ENCODE data around the gene OLFM1. TPM values are rescaled to one million over a fixed set of nuclear protein-coding genes. Genes with fewer than 3 reads are reported as not detected.

Gene OLFM1
- total and polyA plus RNA-seq, 2 donors from 2014 or later, result 2.9 to 33.7 TPM

GRCh38 chr9:135127718-135128670 lies 40.5 kb downstream of the OLFM1 start:
- H3K4me3 ChIP-seq (ENCODE audit: low read length in 3 of 3), result no peak overlapping the region
- H3K27me3 ChIP-seq (ENCODE audit: control insufficient read depth, insufficient read depth, low read length), result no peaks in the 10 kb centered on the region
- no peaks in the 10 kb centered on the region for H3K4me1 ChIP-seq (ENCODE audit: control insufficient read depth in 2 of 3, insufficient read depth in 2 of 3, low read depth in 1 of 3, low read length in 3 of 3)
- intact Hi-C loops (cut with DNase I), result no loop called here
- H3K9me3 ChIP-seq (ENCODE audit: control insufficient read depth in 2 of 3, insufficient read depth in 1 of 3, low read length in 3 of 3), result no peaks in the 10 kb centered on the region
- TF ChIP-seq, protein P1, sequence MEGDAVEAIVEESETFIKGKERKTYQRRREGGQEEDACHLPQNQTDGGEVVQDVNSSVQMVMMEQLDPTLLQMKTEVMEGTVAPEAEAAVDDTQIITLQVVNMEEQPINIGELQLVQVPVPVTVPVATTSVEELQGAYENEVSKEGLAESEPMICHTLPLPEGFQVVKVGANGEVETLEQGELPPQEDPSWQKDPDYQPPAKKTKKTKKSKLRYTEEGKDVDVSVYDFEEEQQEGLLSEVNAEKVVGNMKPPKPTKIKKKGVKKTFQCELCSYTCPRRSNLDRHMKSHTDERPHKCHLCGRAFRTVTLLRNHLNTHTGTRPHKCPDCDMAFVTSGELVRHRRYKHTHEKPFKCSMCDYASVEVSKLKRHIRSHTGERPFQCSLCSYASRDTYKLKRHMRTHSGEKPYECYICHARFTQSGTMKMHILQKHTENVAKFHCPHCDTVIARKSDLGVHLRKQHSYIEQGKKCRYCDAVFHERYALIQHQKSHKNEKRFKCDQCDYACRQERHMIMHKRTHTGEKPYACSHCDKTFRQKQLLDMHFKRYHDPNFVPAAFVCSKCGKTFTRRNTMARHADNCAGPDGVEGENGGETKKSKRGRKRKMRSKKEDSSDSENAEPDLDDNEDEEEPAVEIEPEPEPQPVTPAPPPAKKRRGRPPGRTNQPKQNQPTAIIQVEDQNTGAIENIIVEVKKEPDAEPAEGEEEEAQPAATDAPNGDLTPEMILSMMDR (IDR thresholded peaks at IDR 0.05; ENCODE audit: borderline replicate concordance, extremely low read depth, insufficient read depth), result no peak
- H3K27ac ChIP-seq (ENCODE audit: low read depth in 2 of 2, low read length in 2 of 2), result no peak overlapping the region
- peak in 3 of 5 donors; percentile 48 to 66 (median 60) for DNase-seq
- no peaks in the 10 kb centered on the region for H3K36me3 ChIP-seq (ENCODE audit: control insufficient read depth in 2 of 3, insufficient read depth in 3 of 3, low read length in 3 of 3)
- no peak for FAIRE-seq
- H3K9ac ChIP-seq (ENCODE audit: low read length in 3 of 3), result no peak overlapping the region

GRCh38 chr9:135129137-135129695 lies 41.7 kb downstream of the OLFM1 start:
- H3K4me1 ChIP-seq (ENCODE audit: control insufficient read depth in 2 of 3, insufficient read depth in 2 of 3, low read depth in 1 of 3, low read length in 3 of 3), result no peaks in the 10 kb centered on the region
- intact Hi-C loops (cut with DNase I), result no loop called here
- H3K4me3 ChIP-seq (ENCODE audit: low read length in 3 of 3), result no peak overlapping the region
- H3K36me3 ChIP-seq (ENCODE audit: control insufficient read depth in 2 of 3, insufficient read depth in 3 of 3, low read length in 3 of 3), result no peaks in the 10 kb centered on the region
- H3K9ac ChIP-seq (ENCODE audit: low read length in 3 of 3), result no peak overlapping the region
- TF ChIP-seq, protein P1 (IDR thresholded peaks at IDR 0.05; ENCODE audit: borderline replicate concordance, extremely low read depth, insufficient read depth), result no peak
- no peaks in the 10 kb centered on the region for H3K27me3 ChIP-seq (ENCODE audit: control insufficient read depth, insufficient read depth, low read length)
- H3K9me3 ChIP-seq (ENCODE audit: control insufficient read depth in 2 of 3, insufficient read depth in 1 of 3, low read length in 3 of 3), result no peaks in the 10 kb centered on the region
- no peak overlapping the region for H3K27ac ChIP-seq (ENCODE audit: low read depth in 2 of 2, low read length in 2 of 2)
- DNase-seq, result no peak
- FAIRE-seq, result no peak

GRCh38 chr9:135130207-135130976 lies 42.9 kb downstream of the OLFM1 start:
- H3K27me3 ChIP-seq (ENCODE audit: control insufficient read depth, insufficient read depth, low read length), result no peaks in the 10 kb centered on the region

More at GRCh38 chr9:135130207-135130976, 42.9 kb downstream of the OLFM1 start:
- no peak overlapping the region for H3K27ac ChIP-seq (ENCODE audit: low read depth in 2 of 2, low read length in 2 of 2)
- no peaks in the 10 kb centered on the region for H3K4me1 ChIP-seq (ENCODE audit: control insufficient read depth in 2 of 3, insufficient read depth in 2 of 3, low read depth in 1 of 3, low read length in 3 of 3)
- no peaks in the 10 kb centered on the region for H3K36me3 ChIP-seq (ENCODE audit: control insufficient read depth in 2 of 3, insufficient read depth in 3 of 3, low read length in 3 of 3)
- intact Hi-C loops (cut with DNase I), result no loop called here
- no peak for DNase-seq
- no peak overlapping the region for H3K4me3 ChIP-seq (ENCODE audit: low read length in 3 of 3)
- no peak for FAIRE-seq
- H3K9me3 ChIP-seq (ENCODE audit: control insufficient read depth in 2 of 3, insufficient read depth in 1 of 3, low read length in 3 of 3), result no peaks in the 10 kb centered on the region
- TF ChIP-seq, protein P1 (IDR thresholded peaks at IDR 0.05; ENCODE audit: borderline replicate concordance, extremely low read depth, insufficient read depth), result no peak
- no peak overlapping the region for H3K9ac ChIP-seq (ENCODE audit: low read length in 3 of 3)

Data from kidney (tissue), 14 donors.